GM12873 (cell line): Measurements from ENCODE around the gene BRPF1.

Source experiments
- CTCF ChIP-seq: IDR thresholded peaks from 2 replicates; pipeline ENCODE4 v1.5.1; 2012; ENCODE audit warnings: low read depth, mild to moderate bottlenecking, moderate library complexity, low read length, control low read depth; ENCODE audit not compliant: insufficient read depth; ENCODE audit errors: missing control alignments

The BRPF1 gene

GRCh38 chr3:9695746-9696145 lies 35.8 kb upstream of the BRPF1 start:
- no peak for TF ChIP-seq CTCF

- TF ChIP-seq CTCF = no peak
These were observed 34.9 kb upstream of the BRPF1 start for GRCh38 chr3:9696480-9697220.

GRCh38 chr3:9697892-9698291 lies 33.6 kb upstream of the BRPF1 start:
- no peak for TF ChIP-seq CTCF

GRCh38 chr3:9698293-9698692 lies 33.2 kb upstream of the BRPF1 start:
- TF ChIP-seq CTCF = no peak

DNA sequence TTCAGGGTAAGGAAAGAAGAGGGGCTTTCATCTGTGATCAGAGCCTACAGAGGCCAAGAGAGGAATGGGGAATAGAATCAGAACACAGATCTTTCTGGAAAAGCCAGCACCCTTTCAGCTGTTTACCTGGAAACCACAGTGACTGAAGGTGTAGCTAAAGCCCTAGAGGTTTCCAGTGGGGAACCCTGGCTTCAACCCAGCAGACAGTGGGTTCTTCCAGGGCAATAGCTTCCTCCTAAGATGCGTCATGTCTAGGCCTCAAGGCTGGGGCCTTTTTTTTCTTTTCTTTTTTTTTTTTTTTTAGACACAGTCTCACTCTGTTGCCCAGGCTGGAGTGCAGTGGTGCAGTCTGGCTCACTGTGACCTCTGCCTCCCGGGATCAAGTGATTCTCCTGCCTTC lies 31.0 kb upstream of the BRPF1 start:
- TF ChIP-seq CTCF = no peak

GRCh38 chr3:9701006-9701405 lies 30.5 kb upstream of the BRPF1 start:
- no peak for TF ChIP-seq CTCF

GRCh38 chr3:9701711-9702110 lies 29.8 kb upstream of the BRPF1 start:
- no peak for TF ChIP-seq CTCF
